NCI-H2171 (cell line): ENCODE measurements around the gene OR11H12.
"Not testable (repeated sequence)": the region's sequence is repeated elsewhere in the genome, so short reads cannot be mapped to it uniquely, and the experiment has no call there.

Source experiments
- DNase-seq: peaks from one replicate; lab custom pipeline; 2025; lab: John Stamatoyannopoulos, UW

OR11H12 gene, protein sequence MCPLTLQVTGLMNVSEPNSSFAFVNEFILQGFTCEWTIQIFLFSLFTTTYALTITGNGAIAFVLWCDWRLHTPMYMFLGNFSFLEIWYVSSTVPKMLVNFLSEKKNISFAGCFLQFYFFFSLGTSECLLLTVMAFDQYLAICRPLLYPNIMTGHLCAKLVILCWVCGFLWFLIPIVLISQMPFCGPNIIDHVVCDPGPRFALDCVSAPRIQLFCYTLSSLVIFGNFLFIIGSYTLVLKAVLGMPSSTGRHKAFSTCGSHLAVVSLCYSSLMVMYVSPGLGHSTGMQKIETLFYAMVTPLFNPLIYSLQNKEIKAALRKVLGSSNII

DNA sequence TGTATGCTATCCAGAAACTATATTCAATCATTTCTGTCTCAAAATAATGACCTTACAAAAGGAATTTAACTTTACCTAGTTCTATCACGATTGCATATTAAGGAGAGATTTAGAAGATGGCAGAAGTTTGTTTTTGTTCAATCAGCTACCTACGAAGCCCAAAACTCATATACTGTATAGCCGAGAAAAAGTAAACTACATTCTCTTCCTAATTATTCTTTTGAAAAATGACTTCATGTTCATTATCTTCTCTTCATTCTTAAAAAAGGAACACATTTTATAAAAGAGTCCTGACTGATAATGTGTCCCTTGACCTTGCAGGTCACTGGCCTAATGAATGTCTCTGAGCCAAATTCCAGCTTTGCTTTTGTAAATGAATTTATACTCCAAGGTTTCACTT, at the start of gene OR11H12:
TSS of gene OR11H12 (plus strand) at position 301 of the 400 bp plus-strand sequence. CDS start at position 301, 0 bp downstream.
- not testable (repeated sequence) for DNase-seq

DNA sequence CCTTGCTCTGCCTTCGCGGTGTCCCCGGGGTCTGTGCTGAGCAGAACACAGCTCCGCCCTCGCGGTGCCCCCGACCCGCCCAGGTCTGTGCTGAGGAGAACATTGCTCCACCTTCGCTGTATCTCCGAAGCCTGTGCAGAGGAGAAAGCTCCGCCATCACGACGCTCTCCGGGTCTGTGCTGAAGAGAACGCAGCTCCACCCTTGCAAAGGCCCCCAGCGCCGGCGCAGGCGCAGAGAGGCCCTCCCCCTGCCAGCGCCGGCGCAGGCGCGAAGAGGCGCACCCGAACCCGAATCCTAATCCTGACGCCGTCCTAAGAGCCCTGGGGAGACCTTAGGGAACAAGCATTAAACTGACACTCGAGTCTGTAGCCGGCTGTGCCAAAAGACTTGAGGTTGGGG, 18.0 kb upstream of the OR11H12 start:
- not testable (repeated sequence) for DNase-seq

DNA sequence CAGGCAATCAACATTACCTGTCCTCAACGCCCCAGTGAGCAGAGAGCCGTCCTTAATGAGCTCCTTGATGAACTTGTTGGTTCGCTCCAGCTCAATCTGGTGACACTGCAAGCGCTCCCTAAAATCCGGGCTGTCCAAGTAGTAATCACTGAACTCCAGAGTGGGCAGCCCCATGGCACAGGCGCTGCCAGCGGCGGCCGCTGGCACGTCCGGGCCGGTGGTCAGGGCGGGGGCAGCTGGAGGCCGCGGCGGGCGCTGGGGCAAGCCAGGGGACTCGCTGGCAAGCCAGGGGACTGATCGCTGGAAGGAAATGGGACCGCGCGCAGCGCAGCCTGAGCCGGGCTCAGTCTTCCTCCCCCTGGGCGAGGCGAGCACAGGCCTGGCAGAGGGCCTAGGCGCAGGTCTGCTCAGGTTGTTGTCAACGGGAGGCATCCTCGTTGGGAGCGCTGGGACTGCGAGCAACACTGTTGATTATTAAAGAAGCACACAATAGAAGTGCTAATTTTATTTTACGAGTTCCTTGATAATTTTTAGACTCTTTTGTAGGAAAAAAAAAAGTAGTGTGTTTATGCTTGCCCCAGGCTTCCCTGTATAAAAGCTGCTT, 25.8 kb downstream of the OR11H12 start:
- DNase-seq = not testable (repeated sequence)

DNA sequence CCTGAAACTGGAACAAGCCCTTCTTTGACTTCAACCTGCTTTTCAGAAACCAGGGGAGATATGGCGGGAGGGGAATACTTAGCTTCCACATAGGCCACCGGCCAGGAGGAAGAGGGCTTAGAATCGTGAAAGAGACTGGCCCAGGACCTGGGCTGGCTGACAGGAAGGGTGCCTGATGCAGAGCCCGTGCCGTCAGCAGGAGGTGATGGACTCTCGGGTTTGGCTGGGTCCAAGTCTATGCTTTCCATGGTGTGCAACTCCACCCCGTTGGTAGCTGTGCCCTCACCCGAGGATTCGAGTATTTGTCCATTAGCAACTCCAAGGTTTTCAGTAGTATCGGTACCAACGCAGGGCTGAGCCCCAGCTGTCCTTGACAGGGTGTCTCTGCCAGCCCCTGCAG, 35.1 kb downstream of the OR11H12 start:
- not testable (repeated sequence) for DNase-seq

DNA sequence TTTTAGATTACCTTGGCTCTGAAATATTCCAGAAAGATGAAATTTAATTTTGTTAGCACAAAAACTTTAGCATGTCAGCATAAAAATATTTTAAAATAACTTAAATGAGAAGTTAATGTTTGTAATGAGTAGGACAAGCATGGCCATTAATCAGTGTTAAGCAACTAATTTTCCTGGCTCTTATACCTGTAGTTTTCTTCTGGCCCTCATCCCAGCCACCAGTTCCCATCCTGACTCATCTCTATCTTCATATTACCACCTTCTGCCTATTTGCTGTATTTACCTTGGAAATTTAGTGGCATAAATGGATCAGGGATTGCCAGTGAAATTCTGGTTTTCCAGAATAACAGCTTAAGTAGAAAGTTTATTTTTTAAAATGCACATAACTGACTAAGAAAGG, 37.1 kb downstream of the OR11H12 start:
- DNase-seq = not testable (repeated sequence)

DNA sequence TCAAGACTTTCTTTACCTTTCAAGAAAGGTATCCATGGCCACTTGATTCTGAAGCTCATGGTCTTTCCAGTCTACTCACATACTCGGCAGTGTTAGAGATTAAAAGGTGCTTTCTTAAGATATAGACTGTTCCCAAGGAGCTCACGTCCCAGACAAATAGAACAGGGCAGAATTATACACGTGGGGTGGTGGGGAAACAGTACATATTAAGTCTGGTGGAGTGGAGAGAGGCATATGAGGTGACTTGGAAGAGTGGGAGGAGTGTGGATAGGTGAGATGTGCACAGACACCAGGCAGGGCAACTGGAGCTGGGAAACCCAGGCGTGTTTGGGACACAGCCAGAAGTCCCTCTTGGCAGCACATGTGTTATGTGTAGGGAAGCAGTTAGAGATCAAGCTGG, 37.9 kb downstream of the OR11H12 start:
- not testable (repeated sequence) for DNase-seq

DNA sequence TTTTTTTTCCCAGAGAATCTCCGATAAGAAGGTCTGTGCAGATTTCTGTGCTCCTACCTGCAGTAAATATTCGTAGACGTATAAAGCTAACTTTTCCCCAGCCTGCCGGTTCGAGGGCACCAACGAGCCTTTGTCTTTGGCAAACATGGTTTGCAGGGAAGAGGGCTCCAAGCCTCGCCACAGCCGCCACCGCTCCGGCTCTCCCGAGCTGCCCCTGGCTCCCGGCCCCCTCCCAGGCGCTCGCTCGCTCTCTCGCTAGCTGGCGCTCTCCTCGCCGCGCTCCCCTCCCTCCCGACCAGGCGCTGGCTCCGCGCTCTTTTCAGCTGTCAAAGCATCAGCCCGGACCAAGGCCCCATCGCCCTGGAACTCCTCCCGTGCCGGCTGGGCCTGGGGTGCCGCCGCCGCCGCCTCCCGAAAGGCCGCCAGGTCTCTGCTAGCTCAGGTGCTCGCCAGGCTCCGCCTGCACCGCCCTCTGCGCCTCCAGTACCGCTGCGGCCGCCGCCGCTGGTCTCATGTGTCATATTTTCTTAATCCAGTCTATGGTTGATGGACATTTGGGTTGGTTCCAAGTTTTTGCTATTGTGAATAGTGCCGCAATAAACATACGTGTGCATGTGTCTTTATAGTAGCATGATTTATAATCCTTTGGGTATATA, 45.3 kb downstream of the OR11H12 start:
- not testable (repeated sequence) for DNase-seq
